Ishikawa (cell line): ENCODE data around the gene TRPC3.

Experiments
- CEBPB ChIP-seq: IDR thresholded peaks from 2 replicates; pipeline ENCODE4 v1.6.1; 2012
- CREB1 ChIP-seq: IDR thresholded peaks from 2 replicates; pipeline ENCODE4 v1.6.1; 2012; ENCODE audit warnings: low read depth
- EGR1 ChIP-seq: IDR thresholded peaks from 2 replicates; pipeline ENCODE4 v1.6.1; 2012
- EP300 ChIP-seq: IDR thresholded peaks from 2 replicates; pipeline ENCODE4 v1.6.1; 2012; ENCODE audit warnings: borderline replicate concordance
- FOXM1 ChIP-seq: IDR thresholded peaks from 2 replicates; pipeline ENCODE4 v1.6.1; 2012; ENCODE audit warnings: low read depth, borderline replicate concordance
- MAX ChIP-seq: IDR thresholded peaks from 2 replicates; pipeline ENCODE4 v1.6.1; 2012
- NFIC ChIP-seq: IDR thresholded peaks from 2 replicates; pipeline ENCODE4 v1.6.1; 2012
- RAD21 ChIP-seq: IDR thresholded peaks from 2 replicates; pipeline ENCODE4 v1.6.1; 2012; ENCODE audit warnings: low read depth
- REST ChIP-seq: IDR thresholded peaks from 2 replicates; pipeline ENCODE4 v1.6.1; 2012; ENCODE audit warnings: low read depth, mild to moderate bottlenecking
- TAF1 ChIP-seq: IDR thresholded peaks from 2 replicates; pipeline ENCODE4 v1.6.1; 2012; ENCODE audit warnings: low read depth, mild to moderate bottlenecking
- TCF12 ChIP-seq: IDR thresholded peaks from 2 replicates; pipeline ENCODE4 v1.6.1; 2012; ENCODE audit warnings: low read depth
- TEAD4 ChIP-seq: IDR thresholded peaks from 2 replicates; pipeline ENCODE4 v1.6.1; 2012
- USF1 ChIP-seq: IDR thresholded peaks from 2 replicates; pipeline ENCODE4 v1.6.1; 2012
- YY1 ChIP-seq: IDR thresholded peaks from 2 replicates; pipeline ENCODE4 v1.6.1; 2012; ENCODE audit warnings: low read depth
- ZBTB7A ChIP-seq: IDR thresholded peaks from 2 replicates; pipeline ENCODE4 v1.6.1; 2012; ENCODE audit warnings: low read depth

Gene TRPC3

GRCh38 chr4:121951521-121952110 lies at the start of gene TRPC3:
TSS of gene TRPC3 (minus strand) at chr4:121952060. CDS start at chr4:121951680, 380 bp downstream.
- no peak for TF ChIP-seq TEAD4
- no peak for TF ChIP-seq EP300
- TF ChIP-seq USF1, result no peak

DNA sequence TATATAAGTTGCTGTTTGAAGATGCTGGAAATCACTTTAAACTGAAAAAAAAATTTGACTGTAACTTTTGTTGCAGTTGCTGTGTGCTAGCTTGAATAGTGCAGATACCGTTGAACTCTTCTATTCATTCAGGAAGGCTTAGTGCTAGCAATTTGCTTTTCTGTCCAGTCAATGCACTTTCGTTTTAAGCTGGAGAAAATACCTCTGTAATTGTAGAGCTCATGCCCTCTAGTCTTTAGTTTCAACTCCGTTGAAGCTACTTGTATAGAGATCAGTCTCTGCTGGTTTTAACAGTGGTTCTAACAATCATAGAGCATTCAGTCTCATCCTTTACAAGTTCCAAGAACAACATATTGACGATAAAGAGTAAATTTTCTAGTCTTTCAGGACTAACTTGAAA lies 49.0 kb upstream of the TRPC3 start:
- TF ChIP-seq MAX (no peak), NFIC (no peak), FOXM1 (no peak), REST (no peak), TAF1 (no peak), ZBTB7A (no peak), TEAD4 (no peak), EGR1 (no peak), YY1 (no peak), USF1 (no peak), TCF12 (no peak), RAD21 (no peak), EP300 (no peak)

- TF ChIP-seq RAD21, result peak; percentile 69
- peak; percentile 76 for TF ChIP-seq MAX
- no peak for TF ChIP-seq EP300
- no peak for TF ChIP-seq FOXM1
Observed at GRCh38 chr4:121998024-121998423, 46.2 kb upstream of the TRPC3 start.

GRCh38 chr4:121995790-121996537 lies 44.1 kb upstream of the TRPC3 start:
- no peak for TF ChIP-seq FOXM1
- TF ChIP-seq MAX, result no peak
- TF ChIP-seq TEAD4, result no peak
- no peak for TF ChIP-seq CEBPB
- no peak for TF ChIP-seq RAD21
- TF ChIP-seq TAF1, result no peak
- no peak for TF ChIP-seq EGR1
- no peak for TF ChIP-seq EP300
- TF ChIP-seq ZBTB7A, result no peak
- TF ChIP-seq USF1, result no peak
- no peak for TF ChIP-seq TCF12
- TF ChIP-seq CREB1, result no peak
- no peak for TF ChIP-seq REST
- TF ChIP-seq YY1, result no peak
- TF ChIP-seq NFIC, result no peak

DNA sequence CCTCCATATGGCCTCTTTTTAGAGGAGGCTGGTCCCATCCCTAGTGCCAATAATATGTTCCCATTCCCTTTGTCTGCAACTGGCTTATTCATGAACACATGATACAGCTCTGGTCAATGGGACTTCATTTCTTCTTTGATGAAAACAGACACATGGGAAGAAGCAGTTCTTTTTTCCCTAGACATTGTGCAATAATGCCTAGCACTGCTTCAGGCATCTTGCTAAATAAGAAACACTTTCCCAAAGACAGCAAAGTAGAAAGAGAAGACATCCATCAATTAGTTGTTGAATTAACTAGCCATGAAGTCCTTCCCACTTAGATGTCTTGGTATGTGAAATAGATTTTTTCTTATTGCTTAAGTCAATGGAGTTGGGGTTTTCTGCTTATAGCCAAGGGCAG lies 40.1 kb upstream of the TRPC3 start:
- no peak for TF ChIP-seq YY1

DNA sequence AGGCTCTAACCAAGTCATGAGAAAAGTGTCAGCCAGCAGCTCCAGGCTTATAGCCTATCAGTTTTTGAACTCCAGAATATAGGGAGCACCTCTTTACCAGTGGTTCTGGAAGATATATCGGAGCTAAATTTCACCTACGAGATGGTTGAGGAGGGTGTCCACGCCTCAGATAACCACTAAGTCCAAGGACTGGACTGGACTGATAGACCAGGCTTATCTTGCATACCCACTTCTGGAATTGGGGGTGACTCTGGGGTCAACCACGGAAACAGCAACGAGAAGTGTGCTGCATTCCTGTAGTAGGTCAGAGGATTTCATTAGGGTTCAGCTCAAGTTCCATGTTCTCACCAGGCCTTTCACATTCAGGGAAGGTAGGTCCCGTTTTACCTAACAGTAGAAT lies 38.6 kb upstream of the TRPC3 start:
- TF ChIP-seq CEBPB (no peak), ZBTB7A (no peak)
